IMR-90 (cell line): ENCODE data around the gene BCL6. TPM values are rescaled to one million over a fixed set of nuclear protein-coding genes. Genes with fewer than 3 reads are reported as not detected.

ENCODE experiments used
- ATAC-seq: fragments of 200-7000 bp; cut with Tn5 transposase; 2 replicates; pipeline ENCODE4 v1.9.1; 2020; ENCODE audit warnings: low read depth, mild to moderate bottlenecking, moderate library complexity
- BruUV-seq: library from RNA; stranded (reverse); fragments of 400-500 nt; replicated peaks from 2 replicates; lab custom pipeline; 2021; lab: Mats Ljungman, UMichigan
- CTCF ChIA-PET: fragments of 300-600 bp; formaldehyde crosslinking; extraction: SDS; loops from one replicate; lab custom pipeline; 2021; ENCODE audit warnings: antibody characterized with exemption; lab: Yijun Ruan, JAX
- POLR2A ChIA-PET: fragments of 300-600 bp; sonication (Branson Sonifier 250); formaldehyde crosslinking; loops from one replicate; lab custom pipeline; 2022; ENCODE audit warnings: antibody characterized with exemption; ENCODE audit not compliant: unreplicated experiment; lab: Charles Lee
- DNase-seq: peaks from one replicate; pipeline ENCODE4 v3.0.0; 2013
- H2AFZ ChIP-seq: replicated peaks from 2 replicates; pipeline ENCODE3; 2013; ENCODE audit warnings: low read length, mild to moderate bottlenecking; ENCODE audit not compliant: poor library complexity
- H2AK5ac ChIP-seq: 2 replicates; pipeline ENCODE4 v1.6.1; 2013; ENCODE audit warnings: low read depth, low read length, inconsistent platforms
- H2AK9ac ChIP-seq: replicated peaks from 2 replicates; pipeline ENCODE3; 2013; ENCODE audit warnings: mild to moderate bottlenecking, low read depth, low read length, moderate library complexity; ENCODE audit not compliant: poor library complexity
- H2BK120ac ChIP-seq: 2 replicates; pipeline ENCODE4 v1.6.1; 2013; ENCODE audit warnings: low read depth, low read length, inconsistent platforms
- H2BK15ac ChIP-seq: 3 replicates; pipeline ENCODE4 v1.6.1; 2013; ENCODE audit warnings: low read depth, low read length, inconsistent platforms
- H2BK20ac ChIP-seq: 2 replicates; pipeline ENCODE4 v1.6.1; 2013; ENCODE audit warnings: low read depth, mild to moderate bottlenecking, inconsistent platforms, low read length, moderate library complexity
- H2BK5ac ChIP-seq: 2 replicates; pipeline ENCODE4 v1.6.1; 2013; ENCODE audit warnings: mild to moderate bottlenecking, low read depth, low read length, inconsistent platforms; ENCODE audit not compliant: poor library complexity, severe bottlenecking
- H3K14ac ChIP-seq: replicated peaks from 2 replicates; pipeline ENCODE4 v1.6.1; 2013; ENCODE audit warnings: low read depth, low read length, inconsistent platforms
- H3K18ac ChIP-seq: 2 replicates; pipeline ENCODE4 v1.6.1; 2013; ENCODE audit warnings: low read depth, low read length, control low read depth
- H3K23ac ChIP-seq: 2 replicates; pipeline ENCODE4 v1.6.1; 2013; ENCODE audit warnings: low read depth, low read length, inconsistent platforms
- H3K27ac ChIP-seq: 2 replicates; pipeline ENCODE4 v1.5.1; 2013; ENCODE audit warnings: mild to moderate bottlenecking, control low read depth, low read length; ENCODE audit not compliant: insufficient read depth
- H3K27me3 ChIP-seq: 2 replicates; pipeline ENCODE4 v1.6.1; 2013; ENCODE audit warnings: low read length; ENCODE audit not compliant: control insufficient read depth, insufficient read depth
- H3K36me3 ChIP-seq: 2 replicates; pipeline ENCODE4 v1.6.1; 2013; ENCODE audit warnings: low read length, mixed read lengths; ENCODE audit not compliant: control insufficient read depth, insufficient read depth
- H3K4ac ChIP-seq: 2 replicates; pipeline ENCODE4 v1.6.1; 2013; ENCODE audit warnings: low read depth, low read length, inconsistent platforms
- H3K4me1 ChIP-seq: 2 replicates; pipeline ENCODE4 v1.6.1; 2013; ENCODE audit warnings: low read length, mixed read lengths; ENCODE audit not compliant: control insufficient read depth, insufficient read depth
- H3K4me2 ChIP-seq: 2 replicates; pipeline ENCODE4 v1.6.1; 2013; ENCODE audit warnings: low read depth, mild to moderate bottlenecking, control low read depth, low read length, moderate library complexity
- H3K4me3 ChIP-seq: 2 replicates; pipeline ENCODE4 v1.5.1; 2013; ENCODE audit warnings: low read depth, mild to moderate bottlenecking, control low read depth, low read length, moderate library complexity; ENCODE audit not compliant: insufficient read depth
- H3K56ac ChIP-seq: 2 replicates; pipeline ENCODE4 v1.6.1; 2013; ENCODE audit warnings: low read length, inconsistent platforms; ENCODE audit not compliant: insufficient read depth; ENCODE audit errors: extremely low read depth
- H3K79me1 ChIP-seq, 2 experiments: 2 replicates each; pipeline ENCODE4 v1.6.1; 2013; ENCODE audit warnings: low read length in 2 of 2, inconsistent platforms in 1 of 2, low read depth in 1 of 2
- H3K9ac ChIP-seq: 2 replicates; pipeline ENCODE4 v1.6.1; 2013; ENCODE audit warnings: low read depth, low read length, control low read depth
- H3K9me1 ChIP-seq: 2 replicates; pipeline ENCODE4 v1.6.1; 2013; ENCODE audit warnings: low read length, inconsistent platforms; ENCODE audit not compliant: insufficient read depth
- H3K9me3 ChIP-seq: 2 replicates; pipeline ENCODE4 v1.6.1; 2013; ENCODE audit warnings: low read length; ENCODE audit not compliant: control insufficient read depth, insufficient read depth
- H4K20me1 ChIP-seq: 2 replicates; pipeline ENCODE4 v1.6.1; 2013; ENCODE audit warnings: low read length, inconsistent platforms; ENCODE audit not compliant: insufficient read depth
- H4K5ac ChIP-seq: 2 replicates; pipeline ENCODE4 v1.6.1; 2013; ENCODE audit warnings: mild to moderate bottlenecking, low read depth, low read length, control low read depth
- H4K8ac ChIP-seq, 2 experiments: 2 replicates each; pipeline ENCODE4 v1.6.1; 2013; ENCODE audit warnings: low read depth in 2 of 2, low read length in 2 of 2, control low read depth in 1 of 2, inconsistent platforms in 1 of 2
- H4K91ac ChIP-seq: 2 replicates; pipeline ENCODE4 v1.6.1; 2013; ENCODE audit warnings: low read depth, low read length, inconsistent platforms; ENCODE audit not compliant: insufficient read depth
- BHLHE40 ChIP-seq: fragments of 150-350 bp; IDR thresholded peaks from 2 replicates; pipeline ENCODE4 v1.6.1; 2016; ENCODE audit warnings: mild to moderate bottlenecking, low read depth, low read length
- CEBPB ChIP-seq: IDR thresholded peaks from 2 replicates; pipeline ENCODE4 v1.6.1; 2012; ENCODE audit warnings: low read depth, low read length, improper control_type of control experiment
- CHD1 ChIP-seq: IDR thresholded peaks from 2 replicates; pipeline ENCODE4 v1.6.1; 2012; ENCODE audit warnings: low read depth, low read length, improper control_type of control experiment
- CTCF ChIP-seq: conservative IDR thresholded peaks from 2 replicates; pipeline ENCODE4 v1.5.1; 2012; ENCODE audit warnings: mild to moderate bottlenecking, low read depth, low read length, improper control_type of control experiment
- ELK1 ChIP-seq: fragments of 150-350 bp; IDR thresholded peaks from 2 replicates; pipeline ENCODE4 v1.6.1; 2016; ENCODE audit warnings: low read depth, mild to moderate bottlenecking, low read length, moderate library complexity, borderline replicate concordance
- FOS ChIP-seq: fragments of 150-350 bp; IDR thresholded peaks from 2 replicates; pipeline ENCODE4 v1.6.1; 2016; ENCODE audit warnings: low read depth, low read length
- MAFK ChIP-seq: IDR thresholded peaks from 2 replicates; pipeline ENCODE4 v1.6.1; 2012; ENCODE audit warnings: low read depth, low read length, improper control_type of control experiment
- MAZ ChIP-seq: IDR thresholded peaks from 2 replicates; pipeline ENCODE4 v1.6.1; 2012; ENCODE audit warnings: low read depth, mild to moderate bottlenecking, low read length, improper control_type of control experiment, moderate library complexity, borderline replicate concordance
- MXI1 ChIP-seq: IDR thresholded peaks from 2 replicates; pipeline ENCODE4 v1.6.1; 2012; ENCODE audit warnings: low read depth, mild to moderate bottlenecking, low read length, moderate library complexity, borderline replicate concordance
- NFE2L2 ChIP-seq: fragments of 150-350 bp; IDR thresholded peaks from 2 replicates; pipeline ENCODE4 v1.6.1; 2016; ENCODE audit warnings: low read depth, mild to moderate bottlenecking, low read length
- POLR2A ChIP-seq: IDR thresholded peaks from 2 replicates; pipeline ENCODE4 v1.6.1; 2012; ENCODE audit warnings: mild to moderate bottlenecking, low read depth, low read length
- RAD21 ChIP-seq: IDR thresholded peaks from 2 replicates; pipeline ENCODE4 v1.6.1; 2012; ENCODE audit warnings: low read length, improper control_type of control experiment
- RCOR1 ChIP-seq: IDR thresholded peaks from 2 replicates; pipeline ENCODE4 v1.6.1; 2012; ENCODE audit warnings: mild to moderate bottlenecking, low read length, improper control_type of control experiment; ENCODE audit not compliant: insufficient replicate concordance
- RFX5 ChIP-seq: IDR thresholded peaks from 2 replicates; pipeline ENCODE4 v1.8.0; 2012; ENCODE audit warnings: low read depth, mild to moderate bottlenecking, low read length, moderate library complexity
- SMC3 ChIP-seq: fragments of 150-350 bp; IDR thresholded peaks from 2 replicates; pipeline ENCODE4 v1.6.1; 2016; ENCODE audit warnings: low read depth, mild to moderate bottlenecking, antibody characterized with exemption, low read length, moderate library complexity
- USF2 ChIP-seq: fragments of 150-350 bp; IDR thresholded peaks from 2 replicates; pipeline ENCODE4 v1.6.1; 2017; ENCODE audit warnings: mild to moderate bottlenecking, antibody characterized with exemption, low read length, low read depth
- WGBS, 2 experiments: methylation state at CpG; one replicate each; pipeline versions ENCODE4 v1.1.5 to v1.1.7; 2013; ENCODE audit warnings: missing lambda C conversion rate in 2 of 2; ENCODE audit not compliant: insufficient read length in 1 of 2; ENCODE audit errors: extremely low coverage in 2 of 2; 5-methylcytosine and 5-hydroxymethylcytosine counted together
- dilution Hi-C: fragments of 300-500 bp; cut with HindIII; formaldehyde crosslinking; loops from one replicate; pipeline ENCODE4 v1.14.3; 2018; ENCODE audit warnings: low sequenced_read_pairs; ENCODE audit not compliant: unreplicated experiment
- in situ Hi-C: fragments of 300-500 bp; cut with MboI; formaldehyde crosslinking; loops from 3 replicates; pipeline ENCODE4 v1.14.3; 2019; ENCODE audit warnings: low sequenced_read_pairs, inconsistent platforms, mixed read lengths
- intact Hi-C: fragments of 100-400 bp; cut with micrococcal nuclease; formaldehyde crosslinking; loops from 2 replicates; pipeline ENCODE4 v1.10.0; 2022
- polyA plus RNA-seq, 3 experiments: library from polyadenylated mRNA; depleted of rRNA; stranded (reverse); fragments of >200 nt; gene quantifications; 2 replicates each; pipeline ENCODE4 v1.2.3, GENCODE V29; 2012; ENCODE audit warnings: low replicate concordance in 1 of 3
- total RNA-seq: library from RNA; depleted of rRNA; stranded (reverse); fragments of >200 nt; gene quantifications from 2 replicates; pipeline ENCODE4 v1.2.3, GENCODE V29; 2012

Gene BCL6
- total and polyA plus RNA-seq, 2 of the 4 experiments (the other 2 are of a cell fraction) = 19.7 to 22.6 TPM

- ChIA-PET POLR2A (no interaction called here), CTCF (no interaction called here)
- Histone ChIP-seq H3K4me1 (peaks cover 2% of the 10 kb centered on the region; the same call in 1 of the 2 replicates), H3K9me3 (no peaks in the 10 kb centered on the region), H4K91ac (no peak overlapping the region), H2BK5ac (no peak overlapping the region), H2AK9ac (peak overlapping the region; percentile 48), H3K56ac (no peak overlapping the region), H3K4ac (no peak overlapping the region), H2AK5ac (no peak overlapping the region), H4K8ac (no peak overlapping the region), H2BK20ac (no peak overlapping the region), H2BK120ac (no peak overlapping the region), H3K4me2 (no peak overlapping the region), H3K14ac (no peak overlapping the region), H4K20me1 (no peaks in the 10 kb centered on the region; the same call in 1 of the 2 replicates), H3K4me3 (no peak overlapping the region), H3K27me3 (no peaks in the 10 kb centered on the region), H2AFZ (no peak overlapping the region), H2BK15ac (no peak overlapping the region; the same call in 2 of the 3 replicates), H3K23ac (no peak overlapping the region), H3K36me3 (peaks cover 54% of the 10 kb centered on the region), H4K5ac (no peak overlapping the region), H3K18ac (no peak overlapping the region), H3K27ac (no peak overlapping the region), H3K9ac (no peak overlapping the region), H3K9me1 (peaks cover 5% of the 10 kb centered on the region; the same call in 1 of the 2 replicates), H3K79me1 (peaks cover 0 to 10% of the 10 kb centered on the region in 2 experiments; a peak in 3 of 4 replicates)
- intact Hi-C loops (no loop called here), in situ Hi-C loops (loop anchor here (25.0 kb wide), 1 partner anchor 1515 kb away; no protein-coding TSS in a partner anchor), dilution Hi-C loops (no loop called here)
- 92% methylated on average over 8 of the region's 10 CpGs; no CpG with 5 or more reads in 1 of the 2 experiments for WGBS, 2 experiments
- DNase-seq = no peak
- no peak for TF ChIP-seq POLR2A
- TF ChIP-seq CTCF = no peak
- TF ChIP-seq FOS = no peak
- TF ChIP-seq BHLHE40 = no peak
- TF ChIP-seq USF2 = no peak
- no peak for TF ChIP-seq SMC3
- TF ChIP-seq CEBPB = no peak
- no peak for TF ChIP-seq RAD21
- no peak for TF ChIP-seq MAFK
- no peak for TF ChIP-seq MAZ
- no peak for TF ChIP-seq RFX5
- no peak for TF ChIP-seq NFE2L2
- no peak for TF ChIP-seq RCOR1
- TF ChIP-seq MXI1 = no peak
- TF ChIP-seq ELK1 = no peak
- TF ChIP-seq CHD1 = no peak
- no peak for ATAC-seq
- no TSS peak for BruUV-seq
Measured at GRCh38 chr3:187722206-187722612, 23.1 kb downstream of the BCL6 start.
